Activated T-helper 9 cell treated with anti-CD3 and anti-CD28 coated beads, Interleukin-2, amount 50 U/mL, for 16 hours (primary cell): ENCODE data around the gene OR5AL1.
"Not testable (repeated sequence)": the region's sequence is repeated elsewhere in the genome, so short reads cannot be mapped to it uniquely, and the experiment has no call there.

Experiments
- DNase-seq: peaks from one replicate; pipeline ENCODE4 v3.0.0-alpha.2; 2020; ENCODE audit warnings: low read depth

The OR5AL1 gene

DNA sequence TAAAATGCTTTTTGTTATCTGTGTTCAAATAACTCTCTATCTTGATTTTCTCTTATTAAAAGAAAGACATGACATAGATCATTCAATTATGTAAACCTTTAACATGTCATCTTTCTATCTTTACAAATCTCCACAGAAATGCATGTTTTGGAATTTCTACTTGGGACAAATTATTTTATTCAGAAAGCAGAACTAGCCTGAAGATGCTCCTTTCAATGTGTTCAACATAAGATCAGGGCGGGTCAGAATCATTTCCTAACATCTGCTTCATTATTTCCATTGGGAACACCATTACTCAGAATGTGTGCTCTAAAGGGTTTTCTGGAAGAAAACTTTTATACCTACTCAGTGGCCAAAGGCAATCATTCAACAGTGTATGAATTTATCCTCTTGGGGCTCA is at the start of gene OR5AL1:
Gene OR5AL1, plus strand, starts transcription at position 301 of the 400 bp plus-strand sequence.
- DNase-seq, result no peak

DNA sequence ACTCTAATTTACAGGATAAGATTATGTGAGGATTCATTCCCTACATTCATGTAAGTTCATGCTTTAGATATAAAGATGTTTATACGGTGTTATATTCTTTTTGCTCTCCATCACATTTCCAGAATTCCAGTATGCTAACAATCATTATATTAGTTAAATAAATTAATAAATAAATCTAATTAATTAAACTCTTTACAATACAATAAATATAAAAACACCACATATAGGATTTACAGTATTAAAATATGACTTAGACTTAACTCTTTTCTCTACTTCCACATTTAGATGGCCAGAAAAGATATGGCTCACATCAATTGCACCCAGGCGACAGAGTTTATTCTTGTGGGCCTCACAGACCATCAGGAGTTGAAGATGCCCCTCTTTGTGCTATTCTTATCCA is 37.2 kb upstream of the OR5AL1 start, which contains the start of gene OR8U1:
Gene OR8U1, plus strand, starts transcription at position 301 of the 400 bp plus-strand sequence. Its CDS starts 0 bp downstream, at position 301.
- no peak for DNase-seq

DNA sequence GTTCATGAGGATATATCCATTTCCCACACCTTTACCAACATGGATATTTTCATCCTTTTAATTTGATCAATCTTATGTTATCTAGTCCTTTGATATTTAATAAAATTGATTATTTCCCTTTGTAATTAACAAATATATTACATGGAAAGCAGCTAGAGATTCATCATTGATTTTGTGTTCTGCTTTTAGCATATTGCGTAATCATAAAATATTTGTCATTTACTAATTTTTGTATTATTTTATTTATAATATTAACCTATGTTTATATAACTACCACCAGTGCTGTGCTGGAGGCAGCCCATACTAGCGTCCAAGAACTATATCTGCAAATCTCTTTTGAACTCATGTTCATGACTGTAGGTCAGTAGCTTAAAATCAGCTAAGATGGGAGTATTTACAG is 32.4 kb upstream of the OR5AL1 start:
- DNase-seq, result no peak

DNA sequence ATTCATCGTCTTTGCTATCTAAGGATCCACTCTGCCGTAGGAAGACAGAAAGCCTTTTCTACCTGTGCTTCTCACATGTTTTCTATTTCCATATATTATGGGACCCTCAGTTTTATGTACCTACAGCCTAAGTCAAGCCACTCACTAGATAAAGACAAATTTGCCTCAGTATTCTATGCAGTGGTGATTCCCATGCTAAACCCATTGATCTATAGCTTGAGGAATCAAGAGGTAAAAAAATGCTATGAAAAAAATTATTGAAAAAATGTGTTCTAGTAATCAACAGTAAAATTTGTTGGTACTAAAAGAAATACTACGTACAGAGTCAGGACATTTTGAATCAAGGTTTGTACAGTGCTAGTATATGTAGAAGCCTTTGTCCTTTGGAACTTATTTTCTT is 18.1 kb upstream of the OR5AL1 start:
- no peak for DNase-seq

DNA sequence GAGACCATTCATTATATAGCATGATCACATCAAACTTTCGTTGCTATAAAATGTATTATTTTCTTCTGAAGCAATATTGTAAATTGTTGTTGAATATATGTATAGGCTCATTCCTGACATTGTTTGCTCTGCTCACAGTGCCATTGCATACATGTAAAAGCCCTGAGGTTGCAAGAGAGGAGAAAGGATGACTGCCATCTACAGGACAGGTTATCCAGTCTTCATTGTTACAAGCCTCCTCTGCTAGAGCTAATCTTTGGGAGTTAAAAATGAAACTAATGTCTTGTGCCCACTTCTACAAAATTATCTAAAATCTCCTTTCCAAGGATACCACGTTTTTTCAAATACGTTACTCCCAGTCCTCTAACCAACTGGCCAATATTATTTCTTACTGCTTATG is 16.4 kb upstream of the OR5AL1 start:
- DNase-seq, result no peak

DNA sequence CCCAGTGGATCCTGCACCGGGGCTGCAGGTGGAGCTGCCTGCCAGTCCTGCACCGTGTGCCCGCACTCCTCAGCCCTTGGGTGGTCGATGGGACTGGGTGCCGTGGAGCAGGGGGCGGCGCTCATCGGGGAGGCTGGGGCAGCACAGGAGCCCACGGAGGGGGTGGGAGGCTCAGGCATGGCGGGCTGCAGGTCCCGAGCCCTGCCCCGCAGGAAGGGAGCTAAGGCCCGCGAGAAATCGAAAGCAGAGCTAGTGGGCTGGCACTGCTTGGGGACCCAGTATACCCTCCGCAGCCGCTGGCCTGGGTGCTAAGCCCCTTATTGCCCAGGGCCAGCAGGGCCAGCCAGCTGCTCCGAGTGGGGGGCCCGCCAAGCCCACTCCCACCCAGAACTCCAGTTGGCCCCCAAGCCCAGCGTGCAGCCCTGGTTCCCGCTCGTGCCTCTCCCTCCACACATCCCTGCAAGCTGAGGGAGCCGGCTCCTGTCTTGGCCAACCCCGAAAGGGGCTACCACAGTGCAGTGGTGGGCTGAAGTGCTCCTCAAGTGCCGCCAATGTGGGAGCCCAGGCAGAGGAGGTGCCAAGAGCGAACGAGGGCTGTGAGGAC is 10.5 kb upstream of the OR5AL1 start:
- not testable (repeated sequence) for DNase-seq

DNA sequence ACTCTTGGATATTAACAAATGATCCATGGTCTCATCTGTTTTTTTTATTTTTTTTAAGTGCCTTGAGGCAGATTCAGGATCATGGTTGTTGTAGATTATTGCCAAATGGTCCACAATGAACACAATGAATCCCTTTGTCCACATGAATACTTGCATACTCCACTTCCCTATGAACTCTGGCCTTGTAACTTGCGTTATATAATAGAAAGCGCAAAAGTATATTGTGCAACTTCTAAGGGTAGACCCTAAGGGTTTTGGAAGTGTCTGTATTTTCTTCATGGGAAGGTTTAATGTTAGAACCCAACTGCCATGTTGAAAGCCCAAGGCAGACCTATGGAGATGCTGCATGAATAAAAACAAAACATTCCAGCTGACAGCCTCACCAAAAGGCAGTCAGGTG is 8.1 kb upstream of the OR5AL1 start:
- DNase-seq, result no peak

DNA sequence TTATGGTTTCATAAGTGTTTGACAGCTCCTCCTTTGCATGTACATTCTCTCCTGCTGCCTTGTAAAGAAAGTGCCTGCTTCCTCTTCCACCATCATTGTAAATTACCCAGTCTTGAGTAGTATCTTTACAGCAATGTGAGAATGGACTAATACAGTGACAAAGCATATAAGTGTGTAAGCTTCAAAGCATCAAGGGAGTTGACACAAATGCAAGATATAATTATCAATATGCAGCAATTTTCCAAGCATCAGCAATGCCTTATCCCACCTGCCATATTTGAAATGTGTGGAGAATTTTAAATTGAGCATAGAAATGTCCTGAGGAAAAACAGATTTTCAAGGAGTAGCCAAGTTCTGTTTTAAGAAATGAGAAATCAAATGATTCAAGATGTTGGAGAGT is 1.7 kb upstream of the OR5AL1 start:
- DNase-seq, result no peak

DNA sequence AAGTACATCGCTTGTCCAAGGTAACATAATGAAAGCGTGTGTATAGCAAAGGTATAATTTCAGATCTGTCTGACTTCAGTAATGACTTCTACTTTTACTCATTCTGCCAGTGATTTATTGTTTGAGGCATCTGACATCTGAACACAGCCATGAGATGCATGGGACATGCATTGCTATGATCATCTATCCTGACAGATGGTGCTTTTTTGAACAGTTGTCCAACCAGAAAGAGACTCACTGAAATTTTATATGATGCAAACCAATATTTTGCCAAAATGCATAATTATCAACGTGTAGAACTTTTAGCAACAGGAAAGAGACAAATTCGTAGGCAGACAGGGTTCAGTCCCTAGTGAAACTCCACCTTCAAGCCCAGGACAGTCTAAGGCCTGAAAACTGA is 41.0 kb downstream of the OR5AL1 start:
- DNase-seq, result no peak

DNA sequence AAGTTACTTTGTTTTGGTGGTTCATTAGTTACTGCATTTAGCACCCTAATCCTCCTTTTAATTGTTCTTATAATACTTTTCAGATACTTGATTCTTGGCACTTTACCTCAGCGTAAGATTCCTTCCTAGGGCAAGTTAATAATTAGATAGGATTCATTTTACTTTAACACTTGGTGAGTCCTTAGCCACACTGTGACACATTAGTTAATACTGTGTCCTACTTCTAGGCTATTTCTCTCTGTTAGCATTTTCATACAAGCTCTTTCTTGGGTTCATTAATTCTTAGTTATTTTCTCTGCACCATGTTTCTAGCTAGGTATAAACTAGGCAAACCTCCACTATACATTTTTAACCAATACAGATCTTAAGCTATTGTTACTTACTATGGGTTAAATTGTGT is 44.6 kb downstream of the OR5AL1 start:
- DNase-seq, result no peak
